NCI-H1092 treated with DMSO at 0.1 percent for 48 hours (cell line): Measurements from ENCODE around the gene GLYR1.

Experiments used
- DNase-seq: peaks from one replicate; lab custom pipeline; 2025; lab: John Stamatoyannopoulos, UW

GLYR1 gene

GRCh38 chr16:4765511-4766474, 81.3 kb downstream of the GLYR1 start:
- DNase-seq, result no peak

GRCh38 chr16:4763791-4764190, 83.3 kb downstream of the GLYR1 start:
- no peak for DNase-seq

- no peak for DNase-seq
Observed at GRCh38 chr16:4762205-4762604, 84.9 kb downstream of the GLYR1 start.

- no peak for DNase-seq
Observed at GRCh38 chr16:4760221-4760910, 86.7 kb downstream of the GLYR1 start.

GRCh38 chr16:4755687-4756086, 91.4 kb downstream of the GLYR1 start:
- no peak for DNase-seq

GRCh38 chr16:4754865-4755264, 92.2 kb downstream of the GLYR1 start:
- DNase-seq, result no peak

GRCh38 chr16:4753227-4753626, 93.9 kb downstream of the GLYR1 start:
- DNase-seq, result no peak
